ENCODE measurements around the gene APOM. TPM values are rescaled to one million over a fixed set of nuclear protein-coding genes. Genes with fewer than 3 reads are reported as not detected.

Gene APOM
- total and polyA plus RNA-seq, 4 donors: 0.42 to 2.6 (median 0.96) TPM; not detected in 1

- no peak for ATAC-seq (ENCODE audit: low FRiP score)
- H3K4me1 ChIP-seq (ENCODE audit: control insufficient read depth in 1 of 2, insufficient read depth in 2 of 2, low read length in 2 of 2): no peaks in the 10 kb centered on the region
- intact Hi-C loops (cut with DNase I): loop anchor here in 1 of 2 donors (5.0 to 10.0 kb wide), 2 partner anchors 38 to 1755 kb away; partner anchors contain the start of genes CUTA, PHF1 and PRRC2A
- peak overlapping the region; percentile 83 to 85 for H3K4me3 ChIP-seq (ENCODE audit: low read length in 2 of 2)
- H3K27me3 ChIP-seq (ENCODE audit: control insufficient read depth in 1 of 2, insufficient read depth in 2 of 2, low read length in 1 of 2): no peaks in the 10 kb centered on the region
- H3K9me3 ChIP-seq (ENCODE audit: control insufficient read depth, low read length): no peaks in the 10 kb centered on the region
- H3K36me3 ChIP-seq (ENCODE audit: control insufficient read depth in 1 of 2, insufficient read depth in 2 of 2, low read length in 1 of 2): peaks cover 0 to 1% of the 10 kb centered on the region in 2 donors
- DNase-seq: peak in 1 of 2 donors; percentile 52
- H3K27ac ChIP-seq (ENCODE audit: low read depth in 1 of 2, low read length in 2 of 2): peak overlapping the region; percentile 57 to 95
- WGBS, 2 donors: 20 to 25% methylated on average over 13 of the region's 13 CpGs
Measured at GRCh38 chr6:31659649-31660380, 4.1 kb downstream of the APOM start.

GRCh38 chr6:31660381-31661261 lies 4.9 kb downstream of the APOM start, which contains the start of gene C6orf47:
Gene C6orf47 (minus strand): TSS chr6:31660778. CDS start chr6:31659947, 831 bp downstream.
- intact Hi-C loops (cut with DNase I): loop anchor here in 1 of 2 donors (5.0 kb wide), 1 partner anchor 38 kb away; the partner anchor contains the start of gene PRRC2A
- WGBS, 2 donors: 0 to 1% methylated on average over 50 to 52 of the region's 52 CpGs

GRCh38 chr6:31661262-31662123 lies 5.8 kb downstream of the APOM start:
- no peaks in the 10 kb centered on the region for H3K27me3 ChIP-seq (ENCODE audit: control insufficient read depth in 1 of 2, insufficient read depth in 2 of 2, low read length in 1 of 2)
- H3K4me3 ChIP-seq (ENCODE audit: low read length in 2 of 2): no peak overlapping the region
- DNase-seq (no peak), ATAC-seq (ENCODE audit: low FRiP score) (no peak)
- intact Hi-C loops (cut with DNase I): loop anchor here in 1 of 2 donors (5.0 kb wide), 1 partner anchor 39 kb away; the partner anchor contains the start of gene PRRC2A
- no peaks in the 10 kb centered on the region for H3K4me1 ChIP-seq (ENCODE audit: control insufficient read depth in 1 of 2, insufficient read depth in 2 of 2, low read length in 2 of 2)
- no peaks in the 10 kb centered on the region for H3K9me3 ChIP-seq (ENCODE audit: control insufficient read depth, low read length)
- H3K27ac ChIP-seq (ENCODE audit: low read depth in 1 of 2, low read length in 2 of 2): peak overlapping the region in 1 of 2 donors; percentile 57
- 74 to 76% methylated on average over 12 of the region's 12 CpGs for WGBS, 2 donors
- peaks cover 0 to 1% of the 10 kb centered on the region in 2 donors for H3K36me3 ChIP-seq (ENCODE audit: control insufficient read depth in 1 of 2, insufficient read depth in 2 of 2, low read length in 1 of 2)

More at GRCh38 chr6:31660381-31661261, 4.9 kb downstream of the APOM start, which contains the start of gene C6orf47:
- Histone ChIP-seq H3K27me3 (ENCODE audit: control insufficient read depth in 1 of 2, insufficient read depth in 2 of 2, low read length in 1 of 2) (no peaks in the 10 kb centered on the region), H3K4me1 (ENCODE audit: control insufficient read depth in 1 of 2, insufficient read depth in 2 of 2, low read length in 2 of 2) (no peaks in the 10 kb centered on the region), H3K27ac (ENCODE audit: low read depth in 1 of 2, low read length in 2 of 2) (peak within 1 kb of the TSS; percentile 57 to 95), H3K9me3 (ENCODE audit: control insufficient read depth, low read length) (no peaks in the 10 kb centered on the region), H3K4me3 (ENCODE audit: low read length in 2 of 2) (peak within 1 kb of the TSS; percentile 83 to 85), H3K36me3 (ENCODE audit: control insufficient read depth in 1 of 2, insufficient read depth in 2 of 2, low read length in 1 of 2) (peaks cover 0 to 1% of the 10 kb centered on the region in 2 donors)
- DNase-seq: peak; percentile 91 to 95
- peak; percentile 87 for ATAC-seq (ENCODE audit: low FRiP score)

- no peaks in the 10 kb centered on the region for H3K4me1 ChIP-seq (ENCODE audit: control insufficient read depth in 1 of 2, insufficient read depth in 2 of 2, low read length in 2 of 2)
- H3K27ac ChIP-seq (ENCODE audit: low read depth in 1 of 2, low read length in 2 of 2): no peak overlapping the region
- intact Hi-C loops (cut with DNase I): loop anchor here in 1 of 2 donors (5.0 kb wide), 1 partner anchor 40 kb away; the partner anchor contains the start of gene PRRC2A
- H3K36me3 ChIP-seq (ENCODE audit: control insufficient read depth in 1 of 2, insufficient read depth in 2 of 2, low read length in 1 of 2): peaks cover 0 to under 1% of the 10 kb centered on the region in 2 donors
- no peaks in the 10 kb centered on the region for H3K9me3 ChIP-seq (ENCODE audit: control insufficient read depth, low read length)
- no peak for DNase-seq
- WGBS, 2 donors: 85 to 88% methylated on average over 12 of the region's 12 CpGs
- H3K27me3 ChIP-seq (ENCODE audit: control insufficient read depth in 1 of 2, insufficient read depth in 2 of 2, low read length in 1 of 2): no peaks in the 10 kb centered on the region
- ATAC-seq (ENCODE audit: low FRiP score): no peak
- H3K4me3 ChIP-seq (ENCODE audit: low read length in 2 of 2): no peak overlapping the region
Measured at GRCh38 chr6:31662124-31662723, 6.5 kb downstream of the APOM start.

GRCh38 chr6:31663126-31663960 lies 7.6 kb downstream of the APOM start:
- 46 to 56% methylated on average over 9 of the region's 9 CpGs for WGBS, 2 donors
- peaks cover 0 to 2% of the 10 kb centered on the region in 2 donors for H3K36me3 ChIP-seq (ENCODE audit: control insufficient read depth in 1 of 2, insufficient read depth in 2 of 2, low read length in 1 of 2)
- H3K27ac ChIP-seq (ENCODE audit: low read depth in 1 of 2, low read length in 2 of 2): peak overlapping the region in 1 of 2 donors; percentile 86
- peak overlapping the region; percentile 23 to 46 for H3K4me3 ChIP-seq (ENCODE audit: low read length in 2 of 2)
- intact Hi-C loops (cut with DNase I): loop anchor here in 1 of 2 donors (5.0 kb wide), 1 partner anchor 41 kb away; the partner anchor contains the start of gene PRRC2A
- DNase-seq (no peak), ATAC-seq (ENCODE audit: low FRiP score) (no peak)
- H3K9me3 ChIP-seq (ENCODE audit: control insufficient read depth, low read length): no peaks in the 10 kb centered on the region
- no peaks in the 10 kb centered on the region for H3K4me1 ChIP-seq (ENCODE audit: control insufficient read depth in 1 of 2, insufficient read depth in 2 of 2, low read length in 2 of 2)
- no peaks in the 10 kb centered on the region for H3K27me3 ChIP-seq (ENCODE audit: control insufficient read depth in 1 of 2, insufficient read depth in 2 of 2, low read length in 1 of 2)

- H3K9me3 ChIP-seq (ENCODE audit: control insufficient read depth, low read length): no peaks in the 10 kb centered on the region
- no peaks in the 10 kb centered on the region for H3K27me3 ChIP-seq (ENCODE audit: control insufficient read depth in 1 of 2, insufficient read depth in 2 of 2, low read length in 1 of 2)
- DNase-seq (peak; percentile 71 to 83), ATAC-seq (ENCODE audit: low FRiP score) (peak; percentile 30)
- no peaks in the 10 kb centered on the region for H3K4me1 ChIP-seq (ENCODE audit: control insufficient read depth in 1 of 2, insufficient read depth in 2 of 2, low read length in 2 of 2)
- peaks cover 0 to 6% of the 10 kb centered on the region in 2 donors for H3K36me3 ChIP-seq (ENCODE audit: control insufficient read depth in 1 of 2, insufficient read depth in 2 of 2, low read length in 1 of 2)
- intact Hi-C loops (cut with DNase I): loop anchor here in 1 of 2 donors (1.0 to 5.0 kb wide), 2 partner anchors 12 to 42 kb away; partner anchors contain the start of genes BAG6 and PRRC2A
- peak overlapping the region; percentile 28 to 86 for H3K27ac ChIP-seq (ENCODE audit: low read depth in 1 of 2, low read length in 2 of 2)
- WGBS, 2 donors: 8 to 9% methylated on average over 17 of the region's 17 CpGs
- peak overlapping the region; percentile 46 to 49 for H3K4me3 ChIP-seq (ENCODE audit: low read length in 2 of 2)
Measured at GRCh38 chr6:31663961-31664789, 8.5 kb downstream of the APOM start.
